Ovary (tissue), 9 donors: ENCODE results near the gene PLXNB3. TPM values are rescaled to one million over a fixed set of nuclear protein-coding genes. Genes with fewer than 3 reads are reported as not detected.
A peak's percentile ranks its signal among the peaks of the same experiment; 100 is the strongest.

Source experiments
- DNase-seq, 5 donors: peaks; one replicate each; pipeline ENCODE4 v3.0.0-alpha.2; 2019 to 2020
- H3K27ac ChIP-seq, 2 donors: fragments of 200-600 bp; one replicate each; pipeline versions ENCODE4 v1.5.1 to v1.8.0; 2019 to 2022
- H3K27me3 ChIP-seq: fragments of 200-600 bp; one replicate; pipeline ENCODE4 v1.8.0; 2022
- H3K36me3 ChIP-seq: fragments of 200-600 bp; sonication (generic); one replicate; pipeline ENCODE4 v1.5.1; 2019
- H3K4me1 ChIP-seq: one replicate; pipeline ENCODE4 v1.8.1; 2013; ENCODE audit warnings: mild to moderate bottlenecking, moderate library complexity; ENCODE audit not compliant: insufficient read depth
- H3K4me3 ChIP-seq: fragments of 200-600 bp; sonication (generic); one replicate; pipeline ENCODE4 v1.5.1; 2017
- H3K9me3 ChIP-seq, 2 donors: fragments of 200-600 bp in 1 of 2; sonication (generic) in 1 of 2; one replicate each; pipeline versions ENCODE4 v1.5.1 to v1.8.1; 2013 to 2019; ENCODE audit warnings: mild to moderate bottlenecking in 1 of 2, moderate library complexity in 1 of 2
- CTCF ChIP-seq, 3 donors: fragments of 450-650 bp in 2 of 3; fragments of 200-600 bp in 1 of 3; IDR thresholded peaks; one replicate each; pipeline versions ENCODE4 v1.5.1 to v1.8.0; 2016 to 2022; ENCODE audit warnings: antibody characterized with exemption in 3 of 3, mild to moderate bottlenecking in 1 of 3
- EP300 ChIP-seq: sonication (generic); formaldehyde crosslinking; IDR thresholded peaks from one replicate; pipeline ENCODE4 v1.6.1; 2017; ENCODE audit warnings: antibody characterized with exemption
- POLR2A ChIP-seq: fragments of 450-650 bp; IDR thresholded peaks from one replicate; pipeline ENCODE4 v1.6.1; 2017; ENCODE audit warnings: antibody characterized with exemption, mild to moderate bottlenecking, moderate library complexity
- WGBS, 3 donors: extraction: QIAGEN DNeasy Blood & Tissue Kit in 1 of 3; methylation state at CpG; one replicate each; pipeline versions ENCODE4 v1.1.5 to v1.1.7; 2013 to 2017; 5-methylcytosine and 5-hydroxymethylcytosine counted together
- intact Hi-C, 4 donors: fragments of 100-400 bp; cut with DNase I; formaldehyde crosslinking; loops; one replicate each; pipeline versions ENCODE4 v1.11.0 to v1.15.1; 2022 to 2023
- polyA plus RNA-seq, 2 donors: library from polyadenylated mRNA; stranded (reverse); fragments of 200-250 nt in 1 of 2; fragments of 350-450 nt in 1 of 2; fragmentation: Illumina TruSeq in 1 of 2; extraction: RNeasy Lipid Tissue Mini Kit (QIAGEN cat#74804) in 1 of 2; gene quantifications; one replicate each; pipeline ENCODE4 v1.2.3, GENCODE V29; 2013 to 2014
- total RNA-seq, 7 donors: library from RNA; depleted of rRNA in 2 of 7; stranded (reverse); fragments of >200 nt in 2 of 7; fragmentation: NEBNext Ultra II Directional in 3 of 7; extraction: Animal tissue kit (Norgen Biotek cat#: 25700) in 3 of 7; gene quantifications; one replicate each; pipeline versions ENCODE4 v1.1.0 to v1.2.4, GENCODE V29; 2016 to 2023
- donor health status: DM: no; HTN: no; CAD: no; lungs with moderate emphysema.
- donor health status: DM: no; HTN: no; CAD: no.
- donor health status: Bipolar disorder and iron deficiency.
- donor health status: DM: yes; HTN: yes; CAD: no.
- donor health status: DM: no; HTN: no; CAD: no.
- donor health status: DM: yes; HTN: yes; CAD: no.

Gene PLXNB3
- total and polyA plus RNA-seq, 9 donors = 0.46 to 5.0 (median 0.95) TPM

DNA sequence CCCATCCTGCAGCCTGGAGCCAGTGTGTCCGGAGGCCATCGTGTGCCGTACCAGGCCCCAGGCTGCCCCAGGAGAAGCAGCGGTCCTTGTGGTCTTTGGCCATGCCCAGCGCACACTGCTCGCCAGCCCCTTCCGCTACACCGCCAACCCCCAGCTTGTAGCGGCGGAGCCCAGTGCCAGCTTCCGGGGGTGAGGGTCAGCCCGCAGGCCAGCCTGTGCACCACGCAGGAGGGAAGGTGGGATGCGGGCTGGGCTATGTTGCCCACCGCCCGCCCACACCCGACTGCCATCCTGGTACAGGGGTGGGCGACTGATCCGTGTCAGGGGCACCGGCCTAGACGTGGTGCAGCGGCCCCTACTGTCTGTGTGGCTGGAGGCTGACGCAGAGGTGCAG, 9.2 kb downstream of the PLXNB3 start:
- no peaks in the 10 kb centered on the region for H3K36me3 ChIP-seq
- H3K27ac ChIP-seq = no peak overlapping the region
- 93 to 95% (median 94%) methylated on average over 17 to 23 of the region's 23 CpGs for WGBS, 3 donors
- peak in 1 of 5 donors; percentile 11 for DNase-seq
- intact Hi-C loops = loop anchor here in 1 of 4 donors (5.0 kb wide), 1 partner anchor 1444 kb away; the partner anchor contains the start of gene VBP1
- no peaks in the 10 kb centered on the region for H3K4me1 ChIP-seq
- no peaks in the 10 kb centered on the region for H3K27me3 ChIP-seq
- no peak overlapping the region for H3K4me3 ChIP-seq
- no peak for TF ChIP-seq EP300
- H3K9me3 ChIP-seq = no peaks in the 10 kb centered on the region

DNA sequence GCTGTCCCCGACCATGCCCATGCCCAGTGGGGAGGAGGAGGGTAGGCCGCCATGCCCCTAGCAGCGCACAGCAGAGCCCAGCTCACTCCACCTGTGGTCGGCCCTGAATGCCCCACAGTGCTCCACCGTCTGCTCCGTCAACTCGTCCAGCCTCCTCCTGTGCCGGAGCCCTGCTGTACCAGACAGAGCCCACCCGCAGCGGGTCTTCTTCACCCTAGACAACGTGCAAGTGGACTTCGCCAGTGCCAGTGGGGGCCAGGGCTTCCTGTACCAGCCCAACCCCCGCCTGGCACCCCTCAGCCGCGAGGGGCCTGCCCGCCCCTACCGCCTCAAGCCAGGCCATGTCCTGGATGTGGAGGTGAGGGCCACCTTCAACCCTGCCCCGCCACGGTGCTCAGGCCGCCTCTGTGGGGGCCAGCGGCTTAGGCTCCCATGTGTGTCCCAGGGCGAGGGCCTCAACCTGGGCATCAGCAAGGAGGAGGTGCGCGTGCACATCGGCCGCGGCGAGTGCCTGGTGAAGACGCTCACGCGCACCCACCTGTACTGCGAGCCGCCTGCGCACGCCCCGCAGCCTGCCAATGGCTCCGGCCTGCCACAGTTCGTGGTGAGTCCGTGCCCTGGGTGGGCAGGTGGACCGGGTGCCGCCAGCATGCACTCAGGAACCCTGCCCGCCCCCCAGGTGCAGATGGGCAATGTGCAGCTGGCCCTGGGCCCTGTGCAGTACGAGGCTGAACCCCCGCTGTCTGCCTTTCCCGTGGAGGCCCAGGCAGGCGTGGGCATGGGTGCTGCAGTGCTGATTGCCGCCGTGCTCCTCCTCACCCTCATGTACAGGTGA, 9.9 kb downstream of the PLXNB3 start:
- Histone ChIP-seq H3K4me3 (no peak overlapping the region), H3K36me3 (no peaks in the 10 kb centered on the region), H3K27ac (no peak overlapping the region), H3K4me1 (no peaks in the 10 kb centered on the region), H3K27me3 (no peaks in the 10 kb centered on the region), H3K9me3 (no peaks in the 10 kb centered on the region)
- TF ChIP-seq POLR2A (no peak), CTCF (IDR thresholded peaks at IDR 0.05) (no peak), EP300 (no peak)
- intact Hi-C loops = loop anchor here in 1 of 4 donors (5.0 kb wide), 1 partner anchor 1443 kb away; the partner anchor contains the start of gene VBP1
- WGBS, 3 donors = 93% methylated on average over 24 to 48 of the region's 48 CpGs
- DNase-seq = peak in 3 of 5 donors; percentile 15 to 31 (median 17)

- no peak overlapping the region for H3K27ac ChIP-seq
- H3K4me1 ChIP-seq = no peaks in the 10 kb centered on the region
- no peaks in the 10 kb centered on the region for H3K27me3 ChIP-seq
- no peak overlapping the region for H3K4me3 ChIP-seq
- TF ChIP-seq CTCF (IDR thresholded peaks at IDR 0.05) = no peak
- no peak for TF ChIP-seq EP300
- no peak for TF ChIP-seq POLR2A
- intact Hi-C loops = loop anchor here in 1 of 4 donors (5.0 kb wide), 1 partner anchor 1443 kb away; the partner anchor contains the start of gene VBP1
- DNase-seq = peak in 3 of 5 donors; percentile 16 to 29 (median 17)
- H3K9me3 ChIP-seq = no peaks in the 10 kb centered on the region
- no peaks in the 10 kb centered on the region for H3K36me3 ChIP-seq
- 92 to 93% (median 92%) methylated on average over 34 to 37 of the region's 37 CpGs for WGBS, 3 donors
These were observed 10.7 kb downstream of the PLXNB3 start for GRCh38 chrX:153774576-153775292.

- H3K27me3 ChIP-seq = no peaks in the 10 kb centered on the region
- peak in 2 of 5 donors; percentile 18 to 30 for DNase-seq
- no peak for TF ChIP-seq POLR2A
- no peaks in the 10 kb centered on the region for H3K36me3 ChIP-seq
- H3K27ac ChIP-seq = no peak overlapping the region
- no peaks in the 10 kb centered on the region for H3K4me1 ChIP-seq
- 89 to 95% (median 92%) methylated on average over 36 to 42 of the region's 42 CpGs for WGBS, 3 donors
- no peak overlapping the region for H3K4me3 ChIP-seq
- no peaks in the 10 kb centered on the region for H3K9me3 ChIP-seq
- intact Hi-C loops = no loop called here
These were observed 11.5 kb downstream of the PLXNB3 start for GRCh38 chrX:153775293-153776119.

DNA sequence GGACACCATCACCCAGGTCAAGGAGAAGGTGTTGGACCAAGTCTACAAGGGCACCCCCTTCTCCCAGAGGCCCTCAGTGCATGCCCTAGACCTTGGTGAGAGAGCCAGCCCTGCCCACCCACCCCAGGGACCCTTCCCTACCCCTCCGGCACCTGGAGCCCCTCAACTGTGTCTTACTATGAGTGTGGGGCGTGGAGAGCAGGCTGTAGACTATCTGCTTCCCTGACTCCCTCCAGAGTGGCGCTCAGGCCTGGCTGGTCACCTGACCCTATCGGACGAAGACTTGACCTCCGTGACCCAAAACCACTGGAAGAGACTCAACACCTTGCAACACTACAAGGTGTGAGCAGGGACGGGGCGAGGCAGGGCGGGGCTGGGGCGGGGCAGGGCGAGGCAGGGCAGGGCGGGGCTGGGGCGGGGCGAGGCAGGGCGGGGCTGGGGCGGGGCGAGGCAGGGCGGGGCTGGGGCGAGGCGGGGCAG, 12.1 kb downstream of the PLXNB3 start:
- DNase-seq = no peak
- no peaks in the 10 kb centered on the region for H3K36me3 ChIP-seq

More for the DNA sequence above, 12.1 kb downstream of the PLXNB3 start:
- WGBS, 3 donors = 72 to 87% (median 86%) methylated on average over 6 to 20 of the region's 20 CpGs
- intact Hi-C loops = no loop called here
- Histone ChIP-seq H3K27ac (no peak overlapping the region), H3K27me3 (no peaks in the 10 kb centered on the region), H3K4me1 (no peaks in the 10 kb centered on the region), H3K9me3 (no peaks in the 10 kb centered on the region), H3K4me3 (no peak overlapping the region)
- TF ChIP-seq EP300 = no peak
- no peak for TF ChIP-seq CTCF (IDR thresholded peaks at IDR 0.05)
- no peak for TF ChIP-seq POLR2A
